HepG2 (cell line): ENCODE measurements around the gene MAP3K5. TPM values are rescaled to one million over a fixed set of nuclear protein-coding genes. Genes with fewer than 3 reads are reported as not detected.

ENCODE experiments used
- ATAC-seq: fragments of 200-7000 bp; cut with Tn5 transposase; 3 replicates; pipeline ENCODE4 v1.9.1; 2020; ENCODE audit warnings: mild to moderate bottlenecking, moderate library complexity
- BruUV-seq: library from RNA; stranded (reverse); fragments of 400-500 nt; replicated peaks from 2 replicates; lab custom pipeline; 2021; lab: Mats Ljungman, UMichigan
- CTCF ChIA-PET: fragments of 300-600 bp; formaldehyde crosslinking; extraction: SDS; loops from one replicate; lab custom pipeline; 2021; ENCODE audit warnings: low total read pairs, inconsistent platforms, low intra/inter-chr PET ratio; lab: Yijun Ruan, JAX
- POLR2A ChIA-PET: fragments of 350-600 bp; sonication (Branson Sonifier 250); formaldehyde crosslinking; loops from one replicate; lab custom pipeline; 2020; ENCODE audit warnings: antibody characterized with exemption, inconsistent platforms; lab: Yijun Ruan, JAX
- DNase-seq: peaks from one replicate; pipeline ENCODE4 v3.0.0-alpha.2; 2015; ENCODE audit warnings: low spot score
- FAIRE-seq: peaks from 3 replicates; lab custom pipeline; 2011; peaks lifted over from hg19 to GRCh38; lab: Jason Lieb, UNC
- H2AFZ ChIP-seq: one replicate; pipeline ENCODE4 v1.6.1; 2011; ENCODE audit warnings: low read length, inconsistent platforms
- H3K27ac ChIP-seq: fragments of 300-600 bp; 3 replicates; pipeline ENCODE4 v1.8.0; 2011; ENCODE audit warnings: mixed run types, mild to moderate bottlenecking, mixed read lengths, low read length, inconsistent platforms; ENCODE audit not compliant: insufficient read depth; ENCODE audit errors: extremely low read length
- H3K27me3 ChIP-seq, 2 experiments: fragments of 200-600 bp in 1 of 2; 2 replicates in 1 of 2; 3 replicates in 1 of 2; pipeline versions ENCODE4 v1.6.0 to v1.8.0; 2011; ENCODE audit warnings: low read length in 2 of 2, mild to moderate bottlenecking in 2 of 2, moderate library complexity in 2 of 2, inconsistent platforms in 1 of 2; ENCODE audit not compliant: insufficient read depth in 2 of 2, control insufficient read depth in 1 of 2
- H3K36me3 ChIP-seq, 2 experiments: fragments of 200-600 bp in 1 of 2; replicated peaks in 1 of 2; 2 replicates in 1 of 2; 3 replicates in 1 of 2; pipeline versions ENCODE4 v1.5.1 to v1.8.0; 2011; ENCODE audit warnings: low read length in 2 of 2, inconsistent platforms in 1 of 2; ENCODE audit not compliant: insufficient read depth in 2 of 2, control insufficient read depth in 1 of 2
- H3K4me1 ChIP-seq: 2 replicates; pipeline ENCODE4 v1.5.1; 2012; ENCODE audit warnings: low read length, inconsistent platforms; ENCODE audit not compliant: insufficient read depth
- H3K4me2 ChIP-seq: 2 replicates; pipeline ENCODE4 v1.6.0; 2011; ENCODE audit warnings: low read depth, low read length, inconsistent platforms
- H3K4me3 ChIP-seq, 3 experiments: fragments of 200-600 bp in 1 of 3; sonication (generic), shearing (Covaris generic) in 1 of 3; replicated peaks in 1 of 3; 2 replicates each; pipeline ENCODE4 v1.5.1; 2011 to 2016; ENCODE audit warnings: low read length in 3 of 3, inconsistent platforms in 2 of 3, low read depth in 2 of 3, mild to moderate bottlenecking in 2 of 3, control low read depth in 1 of 3, mixed read lengths in 1 of 3; ENCODE audit not compliant: insufficient read depth in 1 of 3
- H3K79me2 ChIP-seq: one replicate; pipeline ENCODE4 v1.6.1; 2011; ENCODE audit warnings: low read length, inconsistent platforms; ENCODE audit not compliant: insufficient read depth
- H3K9ac ChIP-seq: 2 replicates; pipeline ENCODE4 v1.6.0; 2011; ENCODE audit warnings: mild to moderate bottlenecking, low read depth, low read length, inconsistent platforms; ENCODE audit not compliant: insufficient read depth
- H3K9me3 ChIP-seq: 2 replicates; pipeline ENCODE4 v1.5.1; 2012; ENCODE audit warnings: mild to moderate bottlenecking, low read length
- H4K20me1 ChIP-seq: 2 replicates; pipeline ENCODE4 v1.6.0; 2011; ENCODE audit warnings: inconsistent platforms, mild to moderate bottlenecking, low read length, moderate library complexity; ENCODE audit not compliant: insufficient read depth
- DBP ChIP-seq: sonication (generic); formaldehyde crosslinking; IDR thresholded peaks from 2 replicates; pipeline ENCODE4 v1.4.0; 2020; ENCODE audit warnings: missing genetic modification reagents; ENCODE audit errors: not compliant biosample characterization
- HNRNPUL1 ChIP-seq: fragments of 200-400 bp; formaldehyde crosslinking; IDR thresholded peaks from 2 replicates; pipeline ENCODE4 v1.6.1; 2017; ENCODE audit warnings: low read depth, mild to moderate bottlenecking, low read length, moderate library complexity
- MIER2 ChIP-seq: IDR thresholded peaks from 2 replicates; pipeline ENCODE4 v1.6.1; 2016; ENCODE audit warnings: missing biosample characterization, missing genetic modification reagents
- SRY ChIP-seq: sonication (generic); formaldehyde crosslinking; IDR thresholded peaks from 2 replicates; pipeline ENCODE4 v1.8.0; 2022; ENCODE audit warnings: mild to moderate bottlenecking, missing genetic modification reagents
- ZBED4 ChIP-seq: sonication (generic); formaldehyde crosslinking; IDR thresholded peaks from 2 replicates; pipeline ENCODE4 v1.4.0; 2020; ENCODE audit warnings: missing genetic modification reagents, borderline replicate concordance
- ZBTB42 ChIP-seq: sonication (generic); formaldehyde crosslinking; IDR thresholded peaks from 2 replicates; pipeline ENCODE4 v1.5.0; 2020; ENCODE audit warnings: mild to moderate bottlenecking, missing genetic modification reagents
- ZNF224 ChIP-seq: sonication (generic); formaldehyde crosslinking; IDR thresholded peaks from 2 replicates; pipeline ENCODE4 v1.5.0; 2020; ENCODE audit warnings: mild to moderate bottlenecking, missing genetic modification reagents
- ZNF83 ChIP-seq: sonication (generic); formaldehyde crosslinking; IDR thresholded peaks from 2 replicates; pipeline ENCODE4 v1.4.0; 2020; ENCODE audit warnings: missing genetic modification reagents, mild to moderate bottlenecking, borderline replicate concordance
- WGBS: methylation state at CpG from one replicate; pipeline ENCODE4 v1.1.6; 2017; ENCODE audit warnings: low lambda C conversion rate; 5-methylcytosine and 5-hydroxymethylcytosine counted together
- in situ Hi-C: cut with HindIII; loops from 2 replicates; pipeline ENCODE4 v1.10.0; 2017; ENCODE audit warnings: low pct_unique_long_range_greater_than_20kb; ENCODE audit not compliant: extremely low pct_ligation_motif_present
- intact Hi-C: fragments of 100-400 bp; cut with micrococcal nuclease; formaldehyde crosslinking; loops from one replicate; pipeline ENCODE4 v1.10.0; 2022; ENCODE audit not compliant: unreplicated experiment
- polyA plus RNA-seq, 8 experiments: library from polyadenylated mRNA; depleted of rRNA in 3 of 8; stranded (reverse) in 7 of 8; unstranded in 1 of 8; fragments of >200 nt; fragmentation: Illumina TruSeq in 4 of 8; extraction: Trizol in 4 of 8; gene quantifications; 2 replicates each; pipeline versions ENCODE4 v1.2.1 to v1.2.3, GENCODE V29; 2011 to 2016; ENCODE audit warnings: low read depth in 4 of 8, missing spikeins in 1 of 8, mixed read lengths in 1 of 8; ENCODE audit not compliant: insufficient read depth in 1 of 8
- total RNA-seq, 5 experiments: library from RNA; depleted of rRNA; stranded (reverse); fragments of >200 nt; fragmentation: Illumina TruSeq; extraction: Trizol; gene quantifications; 2 replicates each; pipeline ENCODE4 v1.2.3, GENCODE V29; 2016; ENCODE audit warnings: low read depth in 1 of 5
- TF ChIP-seq, protein P1 (sequence below): fragments of 450-650 bp; IDR thresholded peaks from 2 replicates; pipeline ENCODE4 v1.6.1; 2017; ENCODE audit warnings: mild to moderate bottlenecking

MAP3K5 gene
- total and polyA plus RNA-seq, 2 of the 13 experiments (the other 11 are each of a cell fraction or from before 2014, with no cell fraction given): not detected

DNA sequence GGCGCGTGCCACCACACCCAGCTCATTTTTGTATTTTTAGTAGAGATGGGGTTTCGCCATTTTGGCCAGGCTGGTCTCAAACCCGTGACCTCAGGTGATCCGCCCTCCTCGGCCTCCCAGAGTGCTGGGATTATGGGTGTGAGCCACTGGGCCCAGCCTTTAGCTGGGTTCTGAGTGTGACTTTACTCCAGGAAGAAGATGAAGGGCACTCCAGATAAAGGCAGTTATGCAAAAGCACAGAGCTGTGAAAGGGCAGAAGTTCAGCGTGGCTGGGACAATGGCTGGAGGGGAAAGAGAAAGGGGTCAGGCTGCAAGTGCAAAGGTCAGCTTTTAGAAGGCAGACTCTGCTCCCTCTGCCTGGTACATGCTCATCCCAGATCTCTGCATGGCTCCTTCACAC is 39.7 kb downstream of the MAP3K5 start (continued):
- TF ChIP-seq ZBED4 (CRISPR knock-in tag): no peak

DNA sequence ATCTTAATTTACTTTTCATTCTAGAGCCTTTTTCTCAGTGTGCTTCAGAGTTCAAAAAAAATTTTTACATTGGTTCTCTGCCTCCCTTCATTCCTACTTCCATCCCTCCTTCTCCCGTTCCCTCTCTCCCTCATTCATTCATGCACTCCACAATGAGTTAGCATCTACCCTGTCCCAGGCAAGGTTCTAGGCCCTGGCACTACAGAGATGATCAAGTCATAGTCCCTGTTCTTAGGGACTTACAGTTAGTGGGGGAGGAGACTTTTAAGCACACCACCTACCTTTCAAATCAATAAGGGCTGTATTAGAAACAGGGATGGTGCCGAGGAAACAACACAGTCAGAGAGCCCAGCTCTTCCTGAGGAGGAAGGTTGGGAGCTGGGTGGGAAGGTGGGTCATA is 40.3 kb downstream of the MAP3K5 start:
- Histone ChIP-seq H3K27me3 (peaks cover 0 to 6% of the 10 kb centered on the region in 2 experiments; a peak in 2 of 5 replicates), H3K27ac (no peak overlapping the region), H3K4me3 (no peak overlapping the region), H4K20me1 (no peaks in the 10 kb centered on the region), H3K36me3 (no peaks in the 10 kb centered on the region), H3K9me3 (no peaks in the 10 kb centered on the region), H3K9ac (no peak overlapping the region), H2AFZ (no peak overlapping the region), H3K79me2 (no peaks in the 10 kb centered on the region), H3K4me1 (no peaks in the 10 kb centered on the region), H3K4me2 (no peak overlapping the region)
- BruUV-seq: no TSS peak
- in situ Hi-C loops: no loop called here
- no peak for FAIRE-seq
- intact Hi-C loops: no loop called here
- ATAC-seq: no peak
- ChIA-PET CTCF (no interaction called here), POLR2A (no interaction called here)
- DNase-seq: no peak
- WGBS: 31% methylated on average over 2 of the region's 2 CpGs
- no peak for TF ChIP-seq SRY (CRISPR knock-in tag)
- TF ChIP-seq HNRNPUL1: no peak
- TF ChIP-seq, protein P1, sequence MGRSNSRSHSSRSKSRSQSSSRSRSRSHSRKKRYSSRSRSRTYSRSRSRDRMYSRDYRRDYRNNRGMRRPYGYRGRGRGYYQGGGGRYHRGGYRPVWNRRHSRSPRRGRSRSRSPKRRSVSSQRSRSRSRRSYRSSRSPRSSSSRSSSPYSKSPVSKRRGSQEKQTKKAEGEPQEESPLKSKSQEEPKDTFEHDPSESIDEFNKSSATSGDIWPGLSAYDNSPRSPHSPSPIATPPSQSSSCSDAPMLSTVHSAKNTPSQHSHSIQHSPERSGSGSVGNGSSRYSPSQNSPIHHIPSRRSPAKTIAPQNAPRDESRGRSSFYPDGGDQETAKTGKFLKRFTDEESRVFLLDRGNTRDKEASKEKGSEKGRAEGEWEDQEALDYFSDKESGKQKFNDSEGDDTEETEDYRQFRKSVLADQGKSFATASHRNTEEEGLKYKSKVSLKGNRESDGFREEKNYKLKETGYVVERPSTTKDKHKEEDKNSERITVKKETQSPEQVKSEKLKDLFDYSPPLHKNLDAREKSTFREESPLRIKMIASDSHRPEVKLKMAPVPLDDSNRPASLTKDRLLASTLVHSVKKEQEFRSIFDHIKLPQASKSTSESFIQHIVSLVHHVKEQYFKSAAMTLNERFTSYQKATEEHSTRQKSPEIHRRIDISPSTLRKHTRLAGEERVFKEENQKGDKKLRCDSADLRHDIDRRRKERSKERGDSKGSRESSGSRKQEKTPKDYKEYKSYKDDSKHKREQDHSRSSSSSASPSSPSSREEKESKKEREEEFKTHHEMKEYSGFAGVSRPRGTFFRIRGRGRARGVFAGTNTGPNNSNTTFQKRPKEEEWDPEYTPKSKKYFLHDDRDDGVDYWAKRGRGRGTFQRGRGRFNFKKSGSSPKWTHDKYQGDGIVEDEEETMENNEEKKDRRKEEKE: no peak
- no peak for TF ChIP-seq ZNF83
- no peak for TF ChIP-seq DBP (CRISPR knock-in tag)
- no peak for TF ChIP-seq ZNF224
- TF ChIP-seq MIER2 (CRISPR knock-in tag): no peak
- TF ChIP-seq ZBTB42 (CRISPR knock-in tag): no peak
